Breast epithelium (tissue), 3 donors: Measurements from ENCODE around the gene GUF1.

ENCODE experiments used
- CTCF ChIP-seq, 3 donors: fragments of 450-650 bp; IDR thresholded peaks; one replicate each; pipeline ENCODE4 v1.5.1; 2016 to 2017; ENCODE audit warnings: antibody characterized with exemption in 3 of 3, mild to moderate bottlenecking in 3 of 3, moderate library complexity in 3 of 3
- POLR2A ChIP-seq: fragments of 450-650 bp; IDR thresholded peaks from one replicate; pipeline ENCODE4 v1.6.1; 2016; ENCODE audit warnings: antibody characterized with exemption, mild to moderate bottlenecking, moderate library complexity
- POLR2AphosphoS5 ChIP-seq, 3 donors: sonication (generic); formaldehyde crosslinking; IDR thresholded peaks; one replicate each; pipeline ENCODE4 v1.6.1; 2017; ENCODE audit warnings: antibody characterized with exemption in 3 of 3

GRCh38 chr4:44716597-44716996, 38.4 kb downstream of the GUF1 start:
- TF ChIP-seq POLR2A (no peak), CTCF (IDR thresholded peaks at IDR 0.05) (no peak), POLR2AphosphoS5 (IDR thresholded peaks at IDR 0.05) (no peak)
